ENCODE data around the gene DMD.

Gene DMD

DNA sequence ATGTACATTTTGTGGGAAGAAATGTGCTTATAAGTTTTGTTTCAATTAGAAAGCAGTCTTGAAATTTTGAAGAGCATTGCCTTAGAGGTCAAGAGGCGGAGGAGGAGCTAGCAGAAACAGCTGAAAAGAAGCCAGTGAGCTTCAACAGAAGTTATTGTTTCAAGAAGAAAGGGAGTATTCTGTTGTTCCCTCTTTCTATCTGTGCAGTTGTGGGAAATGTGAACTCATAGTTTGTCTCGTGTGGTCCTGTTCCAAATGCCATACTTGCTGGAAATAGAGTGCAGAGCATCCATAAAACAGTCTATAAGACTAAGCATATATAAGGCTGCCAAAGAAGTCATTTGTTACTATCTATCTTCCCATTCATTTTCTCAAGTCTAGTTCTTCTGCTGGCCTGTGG, 1015.7 kb downstream of the DMD start:
- TF ChIP-seq, protein P1, sequence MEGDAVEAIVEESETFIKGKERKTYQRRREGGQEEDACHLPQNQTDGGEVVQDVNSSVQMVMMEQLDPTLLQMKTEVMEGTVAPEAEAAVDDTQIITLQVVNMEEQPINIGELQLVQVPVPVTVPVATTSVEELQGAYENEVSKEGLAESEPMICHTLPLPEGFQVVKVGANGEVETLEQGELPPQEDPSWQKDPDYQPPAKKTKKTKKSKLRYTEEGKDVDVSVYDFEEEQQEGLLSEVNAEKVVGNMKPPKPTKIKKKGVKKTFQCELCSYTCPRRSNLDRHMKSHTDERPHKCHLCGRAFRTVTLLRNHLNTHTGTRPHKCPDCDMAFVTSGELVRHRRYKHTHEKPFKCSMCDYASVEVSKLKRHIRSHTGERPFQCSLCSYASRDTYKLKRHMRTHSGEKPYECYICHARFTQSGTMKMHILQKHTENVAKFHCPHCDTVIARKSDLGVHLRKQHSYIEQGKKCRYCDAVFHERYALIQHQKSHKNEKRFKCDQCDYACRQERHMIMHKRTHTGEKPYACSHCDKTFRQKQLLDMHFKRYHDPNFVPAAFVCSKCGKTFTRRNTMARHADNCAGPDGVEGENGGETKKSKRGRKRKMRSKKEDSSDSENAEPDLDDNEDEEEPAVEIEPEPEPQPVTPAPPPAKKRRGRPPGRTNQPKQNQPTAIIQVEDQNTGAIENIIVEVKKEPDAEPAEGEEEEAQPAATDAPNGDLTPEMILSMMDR (IDR thresholded peaks at IDR 0.05; ENCODE audit: low read depth, low read length) = no peak
- H3K4me3 ChIP-seq (ENCODE audit: low read depth, low read length) = no peak overlapping the region

DNA sequence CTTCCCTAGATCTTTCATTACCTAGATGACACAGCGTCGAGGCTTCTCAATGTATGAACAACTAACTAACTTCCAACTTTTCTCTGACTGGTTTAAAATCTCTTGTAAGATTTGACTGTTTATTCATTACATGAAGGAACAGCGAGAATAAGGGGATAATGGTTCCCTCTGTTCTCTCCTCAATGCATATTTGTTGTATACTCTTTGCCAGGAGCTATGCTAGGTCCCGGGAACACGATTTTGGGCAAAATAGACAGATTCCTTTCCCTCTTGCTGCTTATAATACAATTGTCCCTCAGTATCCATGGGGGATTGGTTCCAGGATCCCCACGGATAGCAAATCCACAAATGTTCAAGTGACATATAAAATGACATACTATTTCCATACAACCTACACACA, 1020.0 kb downstream of the DMD start:
- H3K4me3 ChIP-seq (ENCODE audit: low read depth, low read length) = no peak overlapping the region
- TF ChIP-seq, protein P1 (IDR thresholded peaks at IDR 0.05; ENCODE audit: low read depth, low read length) = no peak

DNA sequence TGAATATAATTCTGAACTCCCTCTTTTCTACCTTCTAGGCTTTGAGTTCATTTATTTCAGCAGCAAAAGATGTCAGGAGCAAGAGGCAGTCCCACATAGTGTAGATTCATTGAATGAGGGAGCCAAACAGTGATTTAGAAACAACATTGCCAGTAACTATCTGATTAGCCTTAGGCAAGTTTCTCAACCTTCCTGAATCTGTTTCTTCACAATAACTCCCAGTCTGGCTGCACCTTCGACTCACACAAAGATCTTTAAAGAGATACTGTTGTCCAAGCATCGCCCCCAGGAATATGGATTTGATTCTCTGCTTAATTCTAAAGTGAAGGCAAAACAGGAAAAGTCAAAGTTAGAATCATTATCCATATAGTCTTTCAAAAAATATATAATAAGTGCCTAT, 1026.2 kb downstream of the DMD start:
- no peak overlapping the region for H3K4me3 ChIP-seq (ENCODE audit: low read depth, low read length)
- TF ChIP-seq, protein P1 (IDR thresholded peaks at IDR 0.05; ENCODE audit: low read depth, low read length) = no peak

DNA sequence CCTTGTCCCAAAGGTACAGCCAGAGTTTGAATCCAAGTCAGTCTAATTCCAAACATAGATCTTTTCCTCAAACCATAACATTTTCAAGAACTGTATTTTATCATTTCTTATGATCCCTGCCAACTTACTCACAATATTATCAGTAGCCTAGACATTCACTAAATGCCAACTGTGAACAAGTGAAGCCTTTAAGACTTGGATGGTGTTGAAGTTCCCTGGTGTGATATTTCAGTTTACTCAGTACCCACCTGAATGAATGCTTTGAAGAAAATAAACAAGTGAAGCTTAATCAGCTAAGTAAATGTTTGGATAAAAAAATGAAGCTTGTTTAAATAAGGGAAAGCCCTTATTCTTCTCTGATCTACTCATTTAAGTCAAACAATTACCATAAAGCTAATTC, 1028.3 kb downstream of the DMD start:
- H3K4me3 ChIP-seq (ENCODE audit: low read depth, low read length) = no peak overlapping the region
- TF ChIP-seq, protein P1 (IDR thresholded peaks at IDR 0.05; ENCODE audit: low read depth, low read length) = no peak

DNA sequence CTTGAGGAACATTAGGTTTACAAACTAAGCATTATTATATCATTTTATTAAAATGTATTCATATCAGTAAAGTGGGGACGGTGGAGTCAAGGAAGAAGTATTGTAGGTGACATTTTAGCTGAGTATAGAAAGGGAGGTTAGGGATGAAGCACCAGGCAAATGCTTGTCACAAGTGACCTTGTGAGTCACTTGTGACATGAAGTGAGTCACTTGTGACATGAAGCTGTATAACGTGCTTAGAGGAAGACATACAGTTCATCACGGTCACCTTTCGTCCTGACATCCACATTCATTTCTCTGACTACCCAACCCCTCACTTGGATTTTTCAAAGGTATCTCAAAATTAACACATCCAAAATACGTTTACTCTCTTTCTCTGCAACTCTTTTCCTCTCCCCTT, 1034.8 kb downstream of the DMD start:
- H3K4me3 ChIP-seq (ENCODE audit: low read depth, low read length) = no peak overlapping the region
- TF ChIP-seq, protein P1 (IDR thresholded peaks at IDR 0.05; ENCODE audit: low read depth, low read length) = no peak

DNA sequence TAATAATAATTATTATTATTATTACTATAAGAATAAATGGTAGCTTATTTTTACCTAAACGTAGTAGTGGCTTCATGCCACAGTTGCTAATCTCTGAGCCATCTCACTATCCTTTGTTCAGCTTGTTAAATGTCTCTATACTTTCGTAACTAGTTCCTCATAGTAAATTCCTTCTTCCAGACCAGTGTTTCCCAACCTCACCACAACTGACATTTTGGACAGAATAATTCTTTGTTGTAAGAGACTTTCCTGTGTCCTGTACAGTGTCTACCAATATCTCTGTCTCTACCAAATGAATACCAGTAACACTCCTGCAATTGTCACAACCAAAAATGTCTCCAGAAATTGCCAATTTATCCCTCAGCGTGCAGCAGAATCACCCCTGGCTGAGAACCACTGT, 1040.9 kb downstream of the DMD start:
- TF ChIP-seq, protein P1 (IDR thresholded peaks at IDR 0.05; ENCODE audit: low read depth, low read length) = no peak
- H3K4me3 ChIP-seq (ENCODE audit: low read depth, low read length) = no peak overlapping the region

DNA sequence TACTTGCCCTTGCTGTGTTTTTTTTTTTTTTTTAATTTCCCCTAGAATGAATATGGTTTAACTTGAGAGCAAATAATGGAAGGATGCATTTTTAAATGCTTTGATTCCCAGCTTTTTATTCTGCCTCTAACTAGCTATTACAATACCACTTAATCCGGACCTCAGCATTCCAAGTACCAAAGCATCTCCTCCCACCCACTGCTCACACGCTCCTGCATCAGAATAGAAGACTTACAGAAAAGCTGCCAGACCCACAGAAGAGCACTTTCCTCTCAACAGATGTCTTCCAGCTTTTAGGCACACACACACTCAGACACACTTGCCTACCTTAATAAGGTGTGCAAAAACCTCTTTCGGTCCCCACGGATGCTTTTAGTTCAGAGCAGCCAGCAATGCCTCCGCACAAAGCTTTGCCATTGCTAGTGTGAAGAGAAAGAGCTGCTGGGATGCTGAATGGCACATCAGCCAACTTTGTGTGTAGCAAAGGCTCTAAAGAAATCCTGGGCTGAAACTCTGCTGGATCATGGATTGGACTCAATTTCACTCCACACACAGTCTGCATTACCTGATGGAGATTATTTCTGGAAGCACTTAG, 1056.2 kb downstream of the DMD start:
- no peak overlapping the region for H3K4me3 ChIP-seq (ENCODE audit: low read depth, low read length)
- TF ChIP-seq, protein P1 (IDR thresholded peaks at IDR 0.05; ENCODE audit: low read depth, low read length) = no peak

All from WI38 (cell line).